HG03135 (cell line): Measurements from ENCODE around the gene PIP5KL1.

ENCODE experiments used
- ATAC-seq: cut with Tn5 transposase; IDR thresholded peaks from one replicate; pipeline ENCODE4 v1.9.1; 2021; ENCODE audit warnings: mild to moderate bottlenecking, moderate library complexity; ENCODE audit not compliant: unreplicated experiment

Gene PIP5KL1

GRCh38 chr9:127950513-127951289, 20.1 kb upstream of the PIP5KL1 start:
- ATAC-seq = no peak

DNA sequence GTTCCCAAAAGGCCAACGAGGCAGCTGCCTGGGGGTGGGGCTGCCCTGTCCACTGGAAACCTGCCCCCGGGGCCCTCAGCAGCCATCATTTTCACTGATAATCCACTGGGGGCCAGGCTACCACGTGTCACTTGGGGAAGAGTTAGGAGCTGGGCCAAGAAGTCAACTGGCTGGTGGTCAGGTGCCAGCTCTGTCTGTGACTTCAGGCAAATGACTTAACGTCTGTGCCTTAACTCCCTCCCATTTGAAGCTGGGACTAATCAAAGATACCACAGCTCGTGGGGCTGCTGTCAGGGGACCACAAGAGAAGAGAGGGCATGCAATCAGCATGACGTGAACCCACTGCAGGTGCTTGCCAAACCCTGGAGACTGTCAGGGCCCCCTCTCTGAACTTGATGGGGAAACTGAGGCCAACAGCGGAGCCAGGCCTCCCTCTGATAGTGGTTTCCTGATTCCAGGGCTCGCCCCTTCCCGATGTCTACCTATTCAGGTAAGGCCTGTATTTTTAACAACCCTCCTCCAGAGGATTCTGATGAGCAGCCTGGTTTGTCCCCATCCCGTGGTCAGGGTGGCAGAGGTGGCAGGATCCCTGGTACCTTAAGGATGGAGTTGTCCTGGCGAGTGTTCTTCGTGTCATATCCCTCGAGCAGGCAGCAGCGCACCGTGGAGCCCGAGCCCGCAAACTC, 19.4 kb upstream of the PIP5KL1 start:
- no peak for ATAC-seq

GRCh38 chr9:127947841-127948710, 17.5 kb upstream of the PIP5KL1 start:
- ATAC-seq = no peak

GRCh38 chr9:127946728-127947127, 16.2 kb upstream of the PIP5KL1 start:
- no peak for ATAC-seq

- no peak for ATAC-seq
Measured at GRCh38 chr9:127945942-127946341, 15.4 kb upstream of the PIP5KL1 start.

DNA sequence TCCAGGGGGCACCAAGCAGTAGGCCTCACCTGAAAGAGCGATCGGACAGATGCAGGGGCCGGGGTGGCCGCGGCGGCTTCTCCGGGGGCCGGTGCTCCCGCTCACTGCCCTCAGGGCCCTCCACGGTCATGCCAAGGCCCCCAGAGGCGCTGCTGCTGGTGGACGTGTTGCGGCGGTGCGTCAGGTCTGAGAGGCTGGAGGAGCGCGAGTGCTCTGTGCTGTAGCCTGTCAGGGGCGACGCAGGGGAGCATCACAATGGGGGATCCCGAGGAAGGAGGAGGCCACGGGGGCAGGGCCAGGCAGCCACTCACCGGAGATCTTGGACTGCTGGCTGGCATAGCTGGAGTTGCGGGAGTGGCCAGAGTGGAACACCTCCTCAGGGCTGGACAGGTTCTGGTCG, 14.8 kb upstream of the PIP5KL1 start:
- no peak for ATAC-seq

- no peak for ATAC-seq
Measured at GRCh38 chr9:127944586-127945218, 14.1 kb upstream of the PIP5KL1 start.

DNA sequence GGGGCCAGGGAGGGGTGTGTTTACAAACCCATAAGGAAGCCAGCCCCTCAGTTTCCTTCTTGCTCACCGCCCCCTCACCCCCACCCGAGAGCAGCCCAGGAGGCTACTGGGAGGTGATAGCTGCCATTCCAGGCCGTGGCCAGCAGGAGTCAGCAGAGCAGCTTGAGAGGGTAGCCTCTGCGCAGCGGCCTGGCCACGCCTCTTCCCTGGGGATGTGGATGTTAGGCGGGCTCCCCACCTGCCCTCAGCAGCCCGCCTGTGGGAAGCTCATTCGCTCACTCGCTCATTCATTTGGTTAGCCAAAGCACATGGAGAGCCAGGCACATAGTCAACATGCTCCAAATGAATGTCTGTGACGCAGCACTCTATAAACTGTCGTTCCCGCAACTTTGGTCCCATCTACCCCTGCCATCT, 13.2 kb upstream of the PIP5KL1 start:
- ATAC-seq = peak; percentile 56

- no peak for ATAC-seq
Measured at GRCh38 chr9:127943011-127943662, 12.6 kb upstream of the PIP5KL1 start.

- ATAC-seq = no peak
Measured at GRCh38 chr9:127942216-127943010, 11.8 kb upstream of the PIP5KL1 start.

DNA sequence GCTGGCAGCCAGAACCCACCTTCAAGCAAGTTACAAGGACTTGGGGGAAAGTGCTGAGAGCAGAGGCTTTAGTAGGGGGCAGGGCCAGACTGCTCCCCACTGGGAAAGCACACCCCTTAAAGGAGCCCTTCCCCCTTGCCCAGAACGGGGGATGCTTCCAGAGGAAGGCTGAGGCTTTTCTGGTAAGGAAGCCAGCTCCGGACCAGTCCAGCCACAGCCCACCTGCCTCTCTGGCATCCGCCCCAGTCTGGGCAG, 11.3 kb upstream of the PIP5KL1 start:
- no peak for ATAC-seq

DNA sequence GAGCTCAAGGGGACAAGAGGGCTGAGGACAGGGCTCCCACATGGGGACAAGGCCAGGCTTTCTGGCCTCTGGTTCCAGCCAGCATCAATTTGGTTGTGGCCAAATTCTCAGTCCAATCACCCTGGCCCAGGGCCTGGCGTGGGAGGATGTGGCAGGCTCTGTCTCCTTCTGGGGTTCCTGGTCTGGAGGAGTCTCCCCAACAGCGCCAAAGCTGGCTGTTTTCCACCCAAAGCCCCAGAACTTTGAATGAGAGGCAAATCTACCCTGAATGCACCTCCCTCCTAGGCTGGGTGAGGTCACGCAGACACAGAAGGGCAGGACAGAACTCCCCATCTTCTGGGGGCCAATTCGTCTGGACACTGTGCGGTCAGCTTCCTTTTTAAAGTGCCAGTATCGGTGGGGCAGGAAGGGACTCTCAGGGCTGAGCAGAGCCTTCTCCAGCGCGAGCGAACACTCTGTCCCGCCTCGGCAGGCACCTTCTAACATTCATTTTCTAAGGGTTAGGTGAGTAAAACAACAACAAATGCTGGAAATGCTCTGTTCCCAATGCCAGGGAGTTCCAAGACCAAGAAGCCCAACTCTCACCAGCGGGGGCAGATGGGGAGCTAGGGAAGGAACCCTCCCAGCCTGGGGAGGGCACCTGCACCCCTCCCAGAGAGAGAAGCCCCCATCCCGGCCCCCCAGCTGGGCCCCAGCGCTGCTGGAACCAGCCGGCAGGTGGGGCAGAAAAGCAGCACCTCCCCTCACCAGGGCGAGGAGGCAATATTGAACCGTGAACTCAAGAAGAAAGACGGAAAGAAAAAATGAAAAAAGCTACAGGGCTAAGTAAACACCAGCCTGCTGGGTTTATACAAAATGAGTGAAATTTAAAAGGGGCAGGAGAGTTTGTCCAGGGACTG, 10.7 kb upstream of the PIP5KL1 start:
- ATAC-seq = no peak

DNA sequence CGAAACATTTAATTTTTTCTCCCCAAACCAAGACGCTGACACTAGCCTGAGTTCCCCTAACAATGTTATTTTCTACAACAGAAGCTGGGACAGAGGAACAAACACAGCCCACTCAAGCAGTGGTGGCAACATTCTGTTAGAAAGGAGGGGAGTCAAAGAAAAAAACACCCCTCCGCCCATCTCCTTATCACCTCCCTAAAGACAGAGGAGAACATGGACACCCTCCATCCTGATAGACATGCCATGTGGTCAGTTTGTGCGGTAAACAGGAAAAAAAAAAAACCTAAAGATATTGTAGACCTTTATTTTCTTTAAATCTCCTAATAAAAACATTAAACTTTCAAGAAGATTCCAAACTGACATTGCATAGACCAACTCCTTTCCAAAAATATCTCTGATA, 10.0 kb upstream of the PIP5KL1 start:
- ATAC-seq = no peak

- no peak for ATAC-seq
Measured at GRCh38 chr9:127938298-127938690, 7.7 kb upstream of the PIP5KL1 start.

GRCh38 chr9:127937388-127938297, 7.1 kb upstream of the PIP5KL1 start, which contains the start of gene DPM2:
Gene DPM2 (minus strand): TSS chr9:127937854. CDS start chr9:127937820, 34 bp downstream.
- ATAC-seq = peak; percentile 89

DNA sequence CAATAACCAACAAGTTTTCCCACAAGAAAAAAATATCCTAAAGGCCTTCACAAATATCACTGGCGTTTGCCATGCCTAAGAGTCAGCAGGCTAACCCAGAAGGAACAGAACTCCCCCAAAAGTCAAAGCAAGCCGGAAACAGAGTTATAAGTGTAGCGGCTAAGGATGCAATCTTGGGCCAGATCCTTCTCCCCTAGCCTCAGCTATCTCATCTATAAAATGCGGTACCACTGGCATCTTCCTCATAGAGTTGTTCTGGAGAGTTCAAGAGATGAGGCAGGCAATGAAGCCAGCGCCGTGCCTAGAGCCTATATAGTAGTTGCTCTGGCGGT, 6.4 kb upstream of the PIP5KL1 start:
- no peak for ATAC-seq

GRCh38 chr9:127936347-127936852, 5.8 kb upstream of the PIP5KL1 start:
- no peak for ATAC-seq

DNA sequence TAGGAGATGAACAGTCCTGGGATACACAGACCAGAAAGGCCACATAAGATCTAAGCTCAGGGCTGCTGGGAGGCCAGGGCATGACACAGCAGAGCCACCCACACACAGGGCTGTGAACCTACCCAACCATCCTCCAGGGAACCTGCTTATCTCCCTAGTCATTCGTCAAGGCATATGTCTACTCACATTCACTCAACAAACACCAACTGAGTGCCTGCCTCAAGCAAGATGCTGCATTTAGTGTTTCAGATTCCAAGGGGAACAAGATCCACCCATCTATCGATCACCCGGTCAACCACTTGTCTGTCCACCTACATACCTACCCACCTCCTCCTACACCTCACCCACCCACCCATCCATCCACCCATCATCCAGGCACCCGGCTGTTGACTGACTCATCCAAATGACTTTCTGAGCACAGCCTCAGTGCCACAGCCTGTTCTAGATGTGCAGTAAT, 5.2 kb upstream of the PIP5KL1 start:
- ATAC-seq = no peak
